HepG2 (cell line): Measurements from ENCODE around the gene TP73. TPM values are rescaled to one million over a fixed set of nuclear protein-coding genes. Genes with fewer than 3 reads are reported as not detected.
A peak's percentile ranks its signal among the peaks of the same experiment; 100 is the strongest.

Experiments
- FOXA1 ChIP-seq, 2 experiments: fragments of 450-650 bp in 1 of 2; sonication (generic) in 1 of 2; formaldehyde crosslinking in 1 of 2; IDR thresholded peaks; 2 replicates each; pipeline versions ENCODE4 v1.4.0 to v1.6.1; 2016 to 2020; ENCODE audit warnings: missing genetic modification reagents in 1 of 2
- HOXA3 ChIP-seq: sonication (generic); formaldehyde crosslinking; IDR thresholded peaks from 2 replicates; pipeline ENCODE4 v1.5.0; 2020; ENCODE audit warnings: missing genetic modification reagents
- LCORL ChIP-seq, 2 experiments: fragments of 450-650 bp in 1 of 2; sonication (generic) in 1 of 2; formaldehyde crosslinking in 1 of 2; IDR thresholded peaks; 2 replicates each; pipeline versions ENCODE4 v1.5.0 to v1.6.1; 2017 to 2020; ENCODE audit warnings: antibody characterized with exemption in 1 of 2, missing genetic modification reagents in 1 of 2
- MAZ ChIP-seq, 2 experiments: sonication (generic) in 1 of 2; formaldehyde crosslinking in 1 of 2; IDR thresholded peaks; 2 replicates each; pipeline versions ENCODE4 v1.5.0 to v1.6.1; 2012 to 2020; ENCODE audit warnings: low read depth in 2 of 2, mild to moderate bottlenecking in 2 of 2, borderline replicate concordance in 1 of 2, improper control_type of control experiment in 1 of 2, low read length in 1 of 2, missing genetic modification reagents in 1 of 2, moderate library complexity in 1 of 2
- MXI1 ChIP-seq: IDR thresholded peaks from 3 replicates; pipeline ENCODE4 v1.6.1; 2012; ENCODE audit warnings: low read depth, low read length, inconsistent platforms, borderline replicate concordance
- MYC ChIP-seq: sonication (generic); formaldehyde crosslinking; IDR thresholded peaks from 2 replicates; pipeline ENCODE4 v1.9.0; 2021; ENCODE audit warnings: missing genetic modification reagents, borderline replicate concordance
- SNRNP70 ChIP-seq: fragments of 200-400 bp; formaldehyde crosslinking; IDR thresholded peaks from 2 replicates; pipeline ENCODE4 v1.6.1; 2017; ENCODE audit warnings: mild to moderate bottlenecking, low read depth, low read length, moderate library complexity
- TAF15 ChIP-seq: fragments of 200-400 bp; formaldehyde crosslinking; IDR thresholded peaks from one replicate; pipeline ENCODE4 v1.6.1; 2018; ENCODE audit warnings: mild to moderate bottlenecking, low read depth, low read length; ENCODE audit not compliant: poor library complexity, severe bottlenecking
- TBL1XR1 ChIP-seq: fragments of 150-350 bp; IDR thresholded peaks from 2 replicates; pipeline ENCODE4 v1.6.1; 2014; ENCODE audit warnings: borderline replicate concordance, low read length; ENCODE audit not compliant: partially characterized antibody
- ZFP91 ChIP-seq: sonication (generic); formaldehyde crosslinking; IDR thresholded peaks from 2 replicates; pipeline ENCODE4 v1.9.0; 2022; ENCODE audit warnings: missing genetic modification reagents, mild to moderate bottlenecking, borderline replicate concordance
- ZNF230 ChIP-seq: sonication (generic); formaldehyde crosslinking; IDR thresholded peaks from 2 replicates; pipeline ENCODE4 v1.4.0; 2020; ENCODE audit warnings: mild to moderate bottlenecking, missing genetic modification reagents
- ZNF367 ChIP-seq: sonication (generic); formaldehyde crosslinking; IDR thresholded peaks from 2 replicates; pipeline ENCODE4 v1.4.0; 2020; ENCODE audit warnings: missing genetic modification reagents, borderline replicate concordance
- ZNF441 ChIP-seq: sonication (generic); formaldehyde crosslinking; IDR thresholded peaks from 2 replicates; pipeline ENCODE4 v1.7.0; 2021; ENCODE audit warnings: missing genetic modification reagents, borderline replicate concordance
- ZNF580 ChIP-seq: IDR thresholded peaks from 2 replicates; pipeline ENCODE4 v1.6.1; 2016; ENCODE audit warnings: low read depth, borderline replicate concordance
- ZNF749 ChIP-seq: sonication (generic); formaldehyde crosslinking; IDR thresholded peaks from 2 replicates; pipeline ENCODE4 v1.8.0; 2022; ENCODE audit warnings: mild to moderate bottlenecking, missing genetic modification reagents, moderate library complexity, borderline replicate concordance
- ZNF879 ChIP-seq: sonication (generic); formaldehyde crosslinking; IDR thresholded peaks from 2 replicates; pipeline ENCODE4 v1.8.1; 2023; ENCODE audit warnings: missing genetic modification reagents
- ZNF891 ChIP-seq: sonication (generic); formaldehyde crosslinking; IDR thresholded peaks from 2 replicates; pipeline ENCODE4 v1.5.0; 2020; ENCODE audit warnings: mild to moderate bottlenecking, missing genetic modification reagents
- polyA plus RNA-seq, 8 experiments: library from polyadenylated mRNA; depleted of rRNA in 3 of 8; stranded (reverse) in 7 of 8; unstranded in 1 of 8; fragments of >200 nt; fragmentation: Illumina TruSeq in 4 of 8; extraction: Trizol in 4 of 8; gene quantifications; 2 replicates each; pipeline versions ENCODE4 v1.2.1 to v1.2.3, GENCODE V29; 2011 to 2016; ENCODE audit warnings: low read depth in 4 of 8, missing spikeins in 1 of 8, mixed read lengths in 1 of 8; ENCODE audit not compliant: insufficient read depth in 1 of 8
- total RNA-seq, 5 experiments: library from RNA; depleted of rRNA; stranded (reverse); fragments of >200 nt; fragmentation: Illumina TruSeq; extraction: Trizol; gene quantifications; 2 replicates each; pipeline ENCODE4 v1.2.3, GENCODE V29; 2016; ENCODE audit warnings: low read depth in 1 of 5
- TF ChIP-seq, protein P1 (sequence below): sonication (generic); formaldehyde crosslinking; IDR thresholded peaks from 2 replicates; pipeline ENCODE4 v1.4.0; 2020; ENCODE audit warnings: missing genetic modification reagents, borderline replicate concordance
- TF ChIP-seq, protein P2 (sequence below): sonication (generic); formaldehyde crosslinking; IDR thresholded peaks from 2 replicates; pipeline ENCODE4 v1.8.1; 2023; ENCODE audit warnings: mild to moderate bottlenecking, missing genetic modification reagents
- TF ChIP-seq, protein P3 (sequence below): sonication (generic); formaldehyde crosslinking; IDR thresholded peaks from 2 replicates; pipeline ENCODE4 v1.9.0; 2021; ENCODE audit warnings: missing genetic modification reagents, borderline replicate concordance

TP73 gene
- total and polyA plus RNA-seq, 2 of the 13 experiments (the other 11 are each of a cell fraction or from before 2014, with no cell fraction given), result 0.49 to 1.1 TPM

DNA sequence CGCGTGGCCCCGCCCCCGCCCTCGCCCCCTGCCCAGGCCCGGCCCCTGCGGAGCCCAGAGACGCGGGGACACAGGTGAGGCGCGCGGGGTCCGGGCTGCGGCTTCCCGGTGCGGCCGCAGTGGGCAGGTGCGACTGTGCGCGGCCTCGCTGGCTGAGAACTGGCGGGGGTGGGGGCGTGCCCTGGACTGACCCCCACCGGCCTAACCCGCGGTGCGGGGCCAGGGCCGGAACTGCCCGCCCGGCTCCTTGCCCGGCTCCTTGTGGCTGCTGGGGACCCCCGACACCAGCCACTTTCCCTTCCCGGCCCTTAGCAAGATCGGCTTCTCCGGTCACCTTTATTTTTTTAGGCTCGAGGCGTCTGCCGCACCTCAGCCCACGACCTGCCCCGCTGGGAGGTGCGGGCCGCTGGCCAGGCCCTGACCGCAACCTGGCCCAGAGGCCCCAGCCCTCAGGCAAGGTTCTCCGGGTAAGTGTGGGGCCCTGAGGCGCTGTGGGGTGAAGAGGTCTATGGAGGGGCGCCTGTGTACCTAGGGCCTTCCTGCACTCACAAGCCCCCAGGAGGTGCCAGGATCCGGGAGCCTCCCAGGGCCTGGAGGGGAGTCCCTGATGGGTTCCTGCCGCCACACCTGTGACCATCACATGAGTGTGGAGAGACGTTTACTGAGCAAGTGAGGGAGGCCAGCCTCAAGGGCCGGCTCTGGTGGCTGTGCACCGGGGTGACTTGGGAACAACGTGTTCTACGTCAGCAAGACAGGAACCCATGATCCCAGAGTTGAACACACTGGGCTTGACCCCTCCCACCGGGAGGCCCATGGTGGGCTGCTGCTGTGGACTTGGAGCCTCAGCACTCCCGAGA lies 120.6 kb downstream of the TP73 start, which contains the start of gene SMIM1 (continued):
- TF ChIP-seq ZNF230 (CRISPR knock-in tag) (0 out of 2 replicates have a peak, but pooled peaks have one; percentile 22), TBL1XR1 (no peak), MXI1 (no peak; the same call in 2 of the 3 replicates), MYC (CRISPR knock-in tag) (peak; percentile 41; the same call in 1 of the 2 replicates), ZNF367 (CRISPR knock-in tag) (0 out of 2 replicates have a peak, but pooled peaks have one; percentile 71), SNRNP70 (no peak), LCORL (IDR thresholded peaks at IDR 0.05) (no peak), LCORL (CRISPR knock-in tag; IDR thresholded peaks at IDR 0.05) (no peak), ZFP91 (CRISPR knock-in tag) (0 out of 2 replicates have a peak, but pooled peaks have one; percentile 4), ZNF580 (CRISPR knock-in tag) (no peak), FOXA1 (IDR thresholded peaks at IDR 0.05) (no peak), FOXA1 (CRISPR knock-in tag; IDR thresholded peaks at IDR 0.05) (peak; percentile 3; the same call in 1 of the 2 replicates), ZNF879 (0 out of 2 replicates have a peak, but pooled peaks have one; percentile 14), HOXA3 (CRISPR knock-in tag) (peak; percentile 60), MAZ (IDR thresholded peaks at IDR 0.05; ENCODE audit: borderline replicate concordance, low read depth, low read length) (0 out of 2 replicates have a peak, but pooled peaks have one; percentile 6), MAZ (CRISPR knock-in tag; IDR thresholded peaks at IDR 0.05; ENCODE audit: low read depth) (0 out of 2 replicates have a peak, but pooled peaks have one; percentile 39), TAF15 (peak; percentile 49), ZNF749 (CRISPR knock-in tag) (no peak), ZNF441 (peak; percentile 12; the same call in 1 of the 2 replicates), ZNF891 (peak; percentile 53; the same call in 1 of the 2 replicates)
- TF ChIP-seq, protein P1, sequence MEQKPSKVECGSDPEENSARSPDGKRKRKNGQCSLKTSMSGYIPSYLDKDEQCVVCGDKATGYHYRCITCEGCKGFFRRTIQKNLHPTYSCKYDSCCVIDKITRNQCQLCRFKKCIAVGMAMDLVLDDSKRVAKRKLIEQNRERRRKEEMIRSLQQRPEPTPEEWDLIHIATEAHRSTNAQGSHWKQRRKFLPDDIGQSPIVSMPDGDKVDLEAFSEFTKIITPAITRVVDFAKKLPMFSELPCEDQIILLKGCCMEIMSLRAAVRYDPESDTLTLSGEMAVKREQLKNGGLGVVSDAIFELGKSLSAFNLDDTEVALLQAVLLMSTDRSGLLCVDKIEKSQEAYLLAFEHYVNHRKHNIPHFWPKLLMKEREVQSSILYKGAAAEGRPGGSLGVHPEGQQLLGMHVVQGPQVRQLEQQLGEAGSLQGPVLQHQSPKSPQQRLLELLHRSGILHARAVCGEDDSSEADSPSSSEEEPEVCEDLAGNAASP, result peak; percentile 35; the same call in 1 of the 2 replicates
- TF ChIP-seq, protein P2, sequence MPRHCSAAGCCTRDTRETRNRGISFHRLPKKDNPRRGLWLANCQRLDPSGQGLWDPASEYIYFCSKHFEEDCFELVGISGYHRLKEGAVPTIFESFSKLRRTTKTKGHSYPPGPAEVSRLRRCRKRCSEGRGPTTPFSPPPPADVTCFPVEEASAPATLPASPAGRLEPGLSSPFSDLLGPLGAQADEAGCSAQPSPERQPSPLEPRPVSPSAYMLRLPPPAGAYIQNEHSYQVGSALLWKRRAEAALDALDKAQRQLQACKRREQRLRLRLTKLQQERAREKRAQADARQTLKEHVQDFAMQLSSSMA (CRISPR knock-in tag), result no peak
- TF ChIP-seq, protein P3, sequence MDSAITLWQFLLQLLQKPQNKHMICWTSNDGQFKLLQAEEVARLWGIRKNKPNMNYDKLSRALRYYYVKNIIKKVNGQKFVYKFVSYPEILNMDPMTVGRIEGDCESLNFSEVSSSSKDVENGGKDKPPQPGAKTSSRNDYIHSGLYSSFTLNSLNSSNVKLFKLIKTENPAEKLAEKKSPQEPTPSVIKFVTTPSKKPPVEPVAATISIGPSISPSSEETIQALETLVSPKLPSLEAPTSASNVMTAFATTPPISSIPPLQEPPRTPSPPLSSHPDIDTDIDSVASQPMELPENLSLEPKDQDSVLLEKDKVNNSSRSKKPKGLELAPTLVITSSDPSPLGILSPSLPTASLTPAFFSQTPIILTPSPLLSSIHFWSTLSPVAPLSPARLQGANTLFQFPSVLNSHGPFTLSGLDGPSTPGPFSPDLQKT (CRISPR knock-in tag), result 0 out of 2 replicates have a peak, but pooled peaks have one; percentile 33
